GM12878 (cell line): ENCODE data around the gene ANKMY1.

Experiments used
- BACH1 ChIP-seq: fragments of 450-650 bp; IDR thresholded peaks from 2 replicates; pipeline ENCODE4 v1.6.1; 2017; ENCODE audit warnings: mild to moderate bottlenecking, borderline replicate concordance
- CEBPB ChIP-seq, 2 experiments: fragments of 150-350 bp in 1 of 2; IDR thresholded peaks; 2 replicates each; pipeline ENCODE4 v1.6.1; 2012 to 2014; ENCODE audit warnings: low read depth in 2 of 2, low read length in 2 of 2, borderline replicate concordance in 1 of 2, inconsistent platforms in 1 of 2
- EED ChIP-seq: sonication (generic); IDR thresholded peaks from 2 replicates; pipeline ENCODE4 v1.6.1; 2016; ENCODE audit warnings: antibody characterized with exemption, low read depth
- KDM1A ChIP-seq: fragments of 200-600 bp; sonication (generic); IDR thresholded peaks from 2 replicates; pipeline ENCODE4 v1.6.1; 2016; ENCODE audit warnings: borderline replicate concordance
- POLR2A ChIP-seq: IDR thresholded peaks from 2 replicates; pipeline ENCODE4 v1.6.1; 2011; ENCODE audit warnings: low read depth, mild to moderate bottlenecking, low read length
- POLR2AphosphoS5 ChIP-seq: IDR thresholded peaks from 2 replicates; pipeline ENCODE4 v1.6.1; 2011; ENCODE audit warnings: mild to moderate bottlenecking, low read length, inconsistent platforms
- RFX5 ChIP-seq: IDR thresholded peaks from 2 replicates; pipeline ENCODE4 v1.6.1; 2011; ENCODE audit warnings: low read depth, low read length, improper control_type of control experiment
- TF ChIP-seq, protein P1 (sequence below): IDR thresholded peaks from 2 replicates; pipeline ENCODE4 v1.6.1; 2012; ENCODE audit warnings: low read depth, low read length, improper control_type of control experiment
- TF ChIP-seq, protein P2 (sequence below), 3 experiments: IDR thresholded peaks in 2 of 3; conservative IDR thresholded peaks in 1 of 3; 2 replicates each; pipeline ENCODE4 v1.5.1; 2011; ENCODE audit warnings: low read depth in 3 of 3, low read length in 3 of 3, mild to moderate bottlenecking in 3 of 3, control low read depth in 2 of 3, moderate library complexity in 2 of 3, inconsistent platforms in 1 of 3, mixed read lengths in 1 of 3; ENCODE audit not compliant: control insufficient read depth in 2 of 3, insufficient read depth in 1 of 3; ENCODE audit errors: extremely low read depth in 1 of 3
- TF ChIP-seq, protein P3 (sequence below): fragments of 450-650 bp; IDR thresholded peaks from 2 replicates; pipeline ENCODE4 v1.6.1; 2018; ENCODE audit warnings: borderline replicate concordance, mild to moderate bottlenecking; ENCODE audit not compliant: partially characterized antibody

DNA sequence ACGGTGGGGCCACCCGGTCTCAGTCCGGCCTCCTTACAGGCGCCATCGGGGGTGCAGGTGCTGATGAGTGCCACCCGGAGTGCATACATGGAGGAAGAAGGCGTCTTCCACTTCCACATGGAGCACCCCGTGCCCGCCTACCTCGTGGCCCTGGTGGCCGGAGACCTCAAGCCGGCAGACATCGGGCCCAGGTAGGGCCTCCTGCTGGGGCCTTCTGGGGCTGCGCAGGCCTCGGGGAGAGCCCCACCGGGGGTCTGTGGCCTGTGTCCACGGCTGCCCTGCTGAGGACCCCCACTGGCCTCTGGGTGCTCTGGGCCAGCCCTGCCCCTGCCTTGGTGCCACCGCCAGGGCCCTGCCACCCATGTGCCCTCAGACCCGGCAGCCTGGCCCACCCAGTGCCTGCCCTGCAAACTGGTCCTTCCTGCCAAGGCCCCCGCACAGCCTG lies 15.3 kb upstream of the ANKMY1 start:
- TF ChIP-seq, protein P1, sequence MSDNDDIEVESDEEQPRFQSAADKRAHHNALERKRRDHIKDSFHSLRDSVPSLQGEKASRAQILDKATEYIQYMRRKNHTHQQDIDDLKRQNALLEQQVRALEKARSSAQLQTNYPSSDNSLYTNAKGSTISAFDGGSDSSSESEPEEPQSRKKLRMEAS = no peak
- TF ChIP-seq, protein P2, sequence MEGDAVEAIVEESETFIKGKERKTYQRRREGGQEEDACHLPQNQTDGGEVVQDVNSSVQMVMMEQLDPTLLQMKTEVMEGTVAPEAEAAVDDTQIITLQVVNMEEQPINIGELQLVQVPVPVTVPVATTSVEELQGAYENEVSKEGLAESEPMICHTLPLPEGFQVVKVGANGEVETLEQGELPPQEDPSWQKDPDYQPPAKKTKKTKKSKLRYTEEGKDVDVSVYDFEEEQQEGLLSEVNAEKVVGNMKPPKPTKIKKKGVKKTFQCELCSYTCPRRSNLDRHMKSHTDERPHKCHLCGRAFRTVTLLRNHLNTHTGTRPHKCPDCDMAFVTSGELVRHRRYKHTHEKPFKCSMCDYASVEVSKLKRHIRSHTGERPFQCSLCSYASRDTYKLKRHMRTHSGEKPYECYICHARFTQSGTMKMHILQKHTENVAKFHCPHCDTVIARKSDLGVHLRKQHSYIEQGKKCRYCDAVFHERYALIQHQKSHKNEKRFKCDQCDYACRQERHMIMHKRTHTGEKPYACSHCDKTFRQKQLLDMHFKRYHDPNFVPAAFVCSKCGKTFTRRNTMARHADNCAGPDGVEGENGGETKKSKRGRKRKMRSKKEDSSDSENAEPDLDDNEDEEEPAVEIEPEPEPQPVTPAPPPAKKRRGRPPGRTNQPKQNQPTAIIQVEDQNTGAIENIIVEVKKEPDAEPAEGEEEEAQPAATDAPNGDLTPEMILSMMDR (IDR thresholded peaks at IDR 0.05 in 2 of 3, conservative IDR thresholded peaks at IDR 0.05 in 1 of 3; ENCODE audit: control insufficient read depth in 2 of 3, extremely low read depth in 1 of 3, insufficient read depth in 1 of 3, low read depth in 3 of 3, low read length in 3 of 3) = no peak
- TF ChIP-seq BACH1 (no peak), CEBPB (IDR thresholded peaks at IDR 0.05; ENCODE audit: borderline replicate concordance in 1 of 2, low read depth in 2 of 2, low read length in 2 of 2) (no peak), POLR2AphosphoS5 (no peak), KDM1A (no peak), RFX5 (no peak), POLR2A (no peak), EED (no peak)
- TF ChIP-seq, protein P3, sequence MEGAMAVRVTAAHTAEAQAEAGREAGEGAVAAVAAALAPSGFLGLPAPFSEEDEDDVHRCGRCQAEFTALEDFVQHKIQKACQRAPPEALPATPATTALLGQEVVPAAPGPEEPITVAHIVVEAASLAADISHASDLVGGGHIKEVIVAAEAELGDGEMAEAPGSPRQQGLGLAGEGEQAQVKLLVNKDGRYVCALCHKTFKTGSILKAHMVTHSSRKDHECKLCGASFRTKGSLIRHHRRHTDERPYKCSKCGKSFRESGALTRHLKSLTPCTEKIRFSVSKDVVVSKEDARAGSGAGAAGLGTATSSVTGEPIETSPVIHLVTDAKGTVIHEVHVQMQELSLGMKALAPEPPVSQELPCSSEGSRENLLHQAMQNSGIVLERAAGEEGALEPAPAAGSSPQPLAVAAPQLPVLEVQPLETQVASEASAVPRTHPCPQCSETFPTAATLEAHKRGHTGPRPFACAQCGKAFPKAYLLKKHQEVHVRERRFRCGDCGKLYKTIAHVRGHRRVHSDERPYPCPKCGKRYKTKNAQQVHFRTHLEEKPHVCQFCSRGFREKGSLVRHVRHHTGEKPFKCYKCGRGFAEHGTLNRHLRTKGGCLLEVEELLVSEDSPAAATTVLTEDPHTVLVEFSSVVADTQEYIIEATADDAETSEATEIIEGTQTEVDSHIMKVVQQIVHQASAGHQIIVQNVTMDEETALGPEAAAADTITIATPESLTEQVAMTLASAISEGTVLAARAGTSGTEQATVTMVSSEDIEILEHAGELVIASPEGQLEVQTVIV = no peak
